Measurements from ENCODE around the gene IMPA2.

IMPA2 gene

GRCh38 chr18:12009581-12010140 lies 28.4 kb downstream of the IMPA2 start:
- no peak for DNase-seq

- DNase-seq: no peak
Measured at GRCh38 chr18:12010187-12010802, 29.0 kb downstream of the IMPA2 start.

GRCh38 chr18:12011199-12011956 lies 30.1 kb downstream of the IMPA2 start:
- DNase-seq: no peak

- no peak for DNase-seq
Measured at GRCh38 chr18:12011957-12012549, 30.7 kb downstream of the IMPA2 start.

- DNase-seq: no peak
Measured at GRCh38 chr18:12012697-12013096, 31.4 kb downstream of the IMPA2 start.

- DNase-seq: no peak
Measured at GRCh38 chr18:12013186-12013916, 32.0 kb downstream of the IMPA2 start.

GRCh38 chr18:12014086-12014485 lies 32.8 kb downstream of the IMPA2 start:
- no peak for DNase-seq

GRCh38 chr18:12014521-12015415 lies 33.5 kb downstream of the IMPA2 start:
- DNase-seq: no peak

GRCh38 chr18:12015416-12016062 lies 34.2 kb downstream of the IMPA2 start:
- no peak for DNase-seq

- no peak for DNase-seq
Measured at GRCh38 chr18:12017081-12017480, 35.8 kb downstream of the IMPA2 start.

- DNase-seq: no peak
Measured at GRCh38 chr18:12018861-12019260, 37.6 kb downstream of the IMPA2 start.

GRCh38 chr18:12021077-12021476 lies 39.8 kb downstream of the IMPA2 start:
- DNase-seq: no peak

GRCh38 chr18:12021596-12021995 lies 40.3 kb downstream of the IMPA2 start:
- no peak for DNase-seq

GRCh38 chr18:12023375-12023774 lies 42.1 kb downstream of the IMPA2 start:
- no peak for DNase-seq

GRCh38 chr18:12026562-12026961 lies 45.3 kb downstream of the IMPA2 start:
- no peak for DNase-seq

- DNase-seq: no peak
Measured at GRCh38 chr18:12027046-12027445, 45.7 kb downstream of the IMPA2 start.

- DNase-seq: no peak
Measured at GRCh38 chr18:12027480-12027879, 46.2 kb downstream of the IMPA2 start.

GRCh38 chr18:12028040-12028628 lies 46.8 kb downstream of the IMPA2 start:
- DNase-seq: no peak

- no peak for DNase-seq
Measured at GRCh38 chr18:12028674-12029073, 47.4 kb downstream of the IMPA2 start.

GRCh38 chr18:12029786-12030584 lies 48.7 kb downstream of the IMPA2 start:
- DNase-seq: no peak

All from CD4-positive, alpha-beta T cell treated with Interleukin-10 for 1 hour (primary cell).